Measurements from ENCODE around the gene SPTB.

SPTB gene

DNA sequence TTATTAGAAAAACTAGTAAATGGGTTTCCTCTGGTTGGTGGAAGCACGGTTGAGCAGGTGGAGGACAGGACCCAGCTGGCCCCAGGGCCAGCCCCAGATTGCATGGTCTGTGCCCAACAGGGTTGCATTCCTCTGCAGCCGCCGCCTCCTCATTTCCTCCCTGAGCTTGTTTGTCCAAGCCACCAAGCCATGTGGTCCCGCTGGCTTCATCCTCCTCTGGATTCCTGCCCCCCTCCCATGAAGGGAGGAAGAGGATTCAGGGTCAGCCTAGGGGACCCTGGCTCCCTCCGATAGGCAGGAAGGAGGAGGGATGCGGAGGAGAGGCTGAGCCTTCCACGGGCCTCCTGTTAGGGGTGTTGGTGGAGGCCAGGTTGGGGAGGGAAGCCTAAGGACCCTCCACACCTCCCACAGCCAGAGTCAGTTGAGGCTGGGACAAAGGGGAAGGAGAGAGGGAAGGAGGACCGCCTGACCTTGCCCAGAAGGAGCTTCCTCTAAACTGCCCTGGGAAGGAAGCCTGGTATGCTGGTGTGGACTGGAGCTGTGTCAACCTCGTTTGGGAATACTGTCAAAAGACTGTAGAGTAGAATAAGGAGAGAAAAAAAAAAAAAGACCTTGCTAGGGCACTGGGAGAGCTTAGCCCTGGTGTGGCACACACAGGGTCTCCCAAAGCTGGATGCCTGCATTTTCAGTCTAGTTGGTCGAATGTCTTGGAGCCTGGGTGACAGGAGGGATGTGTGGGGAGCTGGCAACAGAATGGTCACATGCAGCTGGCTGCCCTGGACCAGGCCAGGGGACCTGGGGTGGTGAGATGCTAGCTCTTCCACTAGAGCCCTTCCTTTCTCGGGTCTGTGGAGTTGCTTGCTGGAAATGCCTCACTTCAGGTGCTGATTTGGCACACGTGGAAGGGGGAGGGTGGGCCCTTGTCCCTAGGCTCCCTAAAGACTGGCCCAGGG lies 133.1 kb downstream of the SPTB start:
- no peak for DNase-seq

DNA sequence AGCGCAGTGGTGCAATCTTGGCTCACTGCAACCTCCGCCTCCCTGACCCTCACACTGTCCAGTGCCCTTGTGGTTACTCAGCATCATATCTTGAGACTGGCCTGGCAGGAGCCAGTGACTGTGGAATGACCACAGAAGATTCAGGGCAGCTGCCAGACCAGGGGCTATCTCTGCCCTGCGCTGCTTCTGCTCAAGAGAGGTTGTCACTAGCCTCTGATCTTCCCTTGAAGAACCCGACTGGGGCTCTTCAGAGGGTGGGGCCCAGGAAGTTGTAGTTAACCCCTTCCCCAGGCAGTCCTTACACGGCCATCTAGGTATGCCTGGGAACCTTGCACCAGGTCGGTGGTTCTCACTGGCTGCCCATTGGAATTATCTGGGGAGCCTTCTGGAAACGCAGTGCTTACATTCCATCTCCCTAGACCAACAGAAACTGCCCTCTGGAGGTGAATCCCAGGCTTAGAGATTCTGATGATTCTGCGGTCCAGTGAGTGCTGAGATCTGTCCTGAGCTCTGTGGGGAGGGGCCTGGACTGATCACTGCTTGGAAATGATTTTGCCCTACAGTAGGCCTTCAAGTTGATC lies 134.1 kb downstream of the SPTB start:
- no peak for DNase-seq

DNA sequence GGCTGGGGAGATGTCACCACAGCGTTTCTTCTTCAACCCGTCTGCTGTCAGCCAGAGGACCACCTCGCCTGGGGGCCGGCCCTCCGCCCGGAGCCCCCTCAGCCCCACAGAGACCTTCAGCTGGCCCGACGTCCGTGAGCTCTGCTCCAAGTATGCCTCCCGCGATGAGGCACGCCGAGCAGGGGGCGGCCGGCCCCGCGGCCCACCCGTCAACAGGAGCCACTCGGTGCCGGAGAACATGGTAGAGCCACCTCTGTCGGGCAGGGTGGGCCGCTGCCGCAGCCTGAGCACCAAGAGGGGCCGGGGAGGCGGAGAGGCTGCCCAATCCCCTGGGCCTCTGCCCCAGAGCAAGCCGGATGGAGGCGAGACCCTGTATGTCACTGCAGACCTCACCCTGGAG lies 136.6 kb downstream of the SPTB start:
- no peak for DNase-seq

DNA sequence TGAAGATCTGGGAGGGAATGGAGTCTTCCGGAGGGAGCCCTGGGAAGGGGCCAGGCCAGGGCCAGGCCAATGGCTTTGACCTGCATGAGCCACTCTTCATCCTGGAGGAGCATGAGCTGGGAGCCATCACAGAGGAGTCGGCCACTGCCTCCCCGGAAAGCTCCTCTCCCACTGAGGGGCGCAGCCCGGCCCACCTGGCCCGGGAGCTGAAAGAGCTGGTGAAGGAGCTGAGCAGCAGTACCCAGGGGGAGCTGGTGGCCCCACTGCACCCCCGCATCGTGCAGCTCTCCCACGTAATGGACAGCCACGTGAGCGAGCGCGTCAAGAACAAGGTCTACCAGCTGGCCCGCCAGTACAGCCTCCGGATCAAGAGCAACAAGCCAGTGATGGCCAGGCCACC lies 137.7 kb downstream of the SPTB start:
- DNase-seq: no peak

DNA sequence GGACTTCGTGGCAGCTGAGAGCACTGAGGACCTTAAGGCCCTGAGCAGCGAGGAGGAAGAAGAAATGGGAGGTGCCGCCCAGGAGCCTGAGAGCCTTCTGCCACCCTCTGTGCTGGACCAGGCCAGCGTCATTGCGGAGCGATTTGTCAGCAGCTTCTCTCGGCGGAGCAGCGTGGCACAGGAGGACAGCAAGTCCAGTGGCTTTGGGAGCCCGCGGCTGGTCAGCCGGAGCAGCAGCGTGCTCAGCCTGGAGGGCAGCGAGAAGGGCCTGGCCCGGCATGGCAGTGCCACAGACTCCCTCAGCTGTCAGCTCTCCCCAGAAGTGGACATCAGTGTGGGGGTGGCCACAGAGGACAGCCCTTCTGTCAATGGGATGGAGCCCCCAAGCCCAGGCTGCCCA lies 138.5 kb downstream of the SPTB start:
- no peak for DNase-seq

DNA sequence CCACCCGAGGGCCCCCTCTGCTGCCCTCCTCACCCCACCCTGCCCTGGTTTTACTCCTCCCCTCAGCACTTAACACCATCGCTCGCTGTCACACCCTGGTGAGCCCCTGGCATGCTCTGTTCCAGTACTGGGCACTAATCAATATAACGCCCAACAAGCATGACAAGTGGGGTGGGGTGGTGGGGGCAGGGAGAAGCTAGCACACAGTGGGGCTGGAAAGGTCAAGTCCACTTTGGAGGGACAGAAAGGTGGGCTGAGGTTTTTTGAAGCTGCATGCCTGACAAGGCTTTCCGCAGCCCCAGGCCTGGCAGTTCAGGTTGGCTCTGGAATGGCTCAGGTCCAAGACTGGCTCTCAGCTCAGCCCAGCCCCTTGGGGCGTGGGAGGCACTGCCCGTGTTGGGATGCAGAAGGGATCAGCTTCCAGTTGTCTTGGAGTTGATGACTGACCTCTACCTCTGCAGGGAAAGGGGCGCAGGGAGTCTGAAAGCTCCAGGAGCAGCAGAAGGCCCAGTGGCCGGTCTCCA lies 141.4 kb downstream of the SPTB start:
- no peak for DNase-seq

DNA sequence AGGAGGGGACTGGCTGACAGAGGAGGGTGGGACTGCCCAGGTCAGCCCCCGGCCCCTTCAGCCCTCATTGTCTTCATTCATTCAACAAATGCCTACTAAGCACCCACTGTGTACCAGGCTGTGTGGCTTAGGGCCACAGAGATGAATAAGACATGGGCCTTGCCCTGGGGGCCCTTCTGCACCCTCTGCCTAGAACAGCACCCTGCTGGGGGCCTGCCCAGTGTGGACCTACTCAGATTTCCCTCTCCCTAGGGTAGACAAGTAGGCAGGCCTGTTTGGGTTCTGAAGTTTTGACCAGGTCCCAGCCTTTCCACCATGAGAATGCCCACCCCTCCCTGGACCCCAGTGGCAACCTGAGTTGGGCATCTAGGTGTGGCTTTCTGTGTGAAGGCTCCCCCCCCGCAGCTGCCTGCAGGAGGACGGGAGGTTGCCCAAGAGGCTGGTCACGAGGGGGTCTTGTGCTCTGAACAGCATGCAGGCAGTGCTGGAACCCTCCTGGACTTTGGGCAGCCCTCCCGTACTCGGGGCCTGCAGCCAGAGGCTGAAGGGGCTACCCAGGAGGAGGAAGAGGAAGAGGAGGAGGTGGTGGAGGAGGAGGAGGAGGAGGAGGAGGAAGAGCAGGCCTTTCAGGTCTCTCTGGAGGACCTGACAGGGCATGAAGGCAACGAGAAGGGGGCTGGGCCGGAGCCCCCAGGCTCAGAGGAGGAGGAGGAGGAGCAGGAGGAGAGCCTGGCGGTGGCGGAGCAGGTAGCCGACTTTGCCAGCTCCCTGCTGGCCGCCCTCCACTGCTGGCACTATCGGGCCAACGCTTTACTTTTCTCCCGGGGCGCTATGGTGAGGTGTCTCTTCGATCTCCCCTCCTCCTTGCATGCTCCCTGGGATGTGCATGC lies 142.1 kb downstream of the SPTB start:
- DNase-seq: no peak

DNA sequence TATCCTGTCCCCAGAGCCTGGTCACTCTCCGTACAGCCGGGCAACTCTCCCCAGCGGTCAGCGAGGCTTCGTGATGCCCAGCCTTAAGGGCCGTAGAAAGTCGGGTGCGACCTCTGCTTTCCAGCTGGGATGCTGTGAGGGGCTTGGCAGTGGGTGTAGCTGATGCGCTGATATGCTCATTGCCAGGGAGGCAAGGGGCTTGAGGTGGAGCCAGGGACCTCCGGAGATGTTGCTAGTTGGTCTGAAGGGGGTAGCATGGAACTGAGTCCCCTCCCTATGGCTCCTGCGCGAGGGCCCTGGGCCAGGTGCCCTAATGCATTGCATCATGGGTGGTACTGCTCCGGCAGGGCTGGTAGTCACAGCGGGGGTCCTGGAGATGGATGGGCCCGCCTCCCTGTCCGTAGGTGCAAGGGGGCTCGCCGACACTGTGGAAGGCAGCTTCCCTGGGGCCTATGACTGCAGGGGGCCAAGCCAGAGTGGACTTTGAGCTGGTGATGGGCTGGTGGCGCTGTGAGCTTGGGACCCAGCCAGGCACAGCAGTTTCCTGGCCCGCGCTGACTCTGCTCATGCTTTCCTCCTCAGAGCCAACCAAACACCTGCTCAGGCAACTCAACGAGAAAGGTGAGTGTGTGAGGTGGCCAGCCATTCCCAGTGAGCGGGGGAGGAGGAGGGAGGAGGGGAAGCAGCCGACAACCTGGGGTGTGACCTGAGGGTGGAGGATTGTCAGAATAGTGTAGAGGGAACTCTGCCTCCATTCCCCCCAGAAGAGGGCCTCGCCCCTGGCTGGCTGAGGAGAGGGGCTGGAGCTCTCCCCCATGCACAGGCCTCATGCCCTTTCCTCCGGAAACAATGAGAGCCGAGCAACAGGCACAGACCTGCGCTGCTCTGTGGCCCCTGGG lies 143.2 kb downstream of the SPTB start:
- no peak for DNase-seq

DNA sequence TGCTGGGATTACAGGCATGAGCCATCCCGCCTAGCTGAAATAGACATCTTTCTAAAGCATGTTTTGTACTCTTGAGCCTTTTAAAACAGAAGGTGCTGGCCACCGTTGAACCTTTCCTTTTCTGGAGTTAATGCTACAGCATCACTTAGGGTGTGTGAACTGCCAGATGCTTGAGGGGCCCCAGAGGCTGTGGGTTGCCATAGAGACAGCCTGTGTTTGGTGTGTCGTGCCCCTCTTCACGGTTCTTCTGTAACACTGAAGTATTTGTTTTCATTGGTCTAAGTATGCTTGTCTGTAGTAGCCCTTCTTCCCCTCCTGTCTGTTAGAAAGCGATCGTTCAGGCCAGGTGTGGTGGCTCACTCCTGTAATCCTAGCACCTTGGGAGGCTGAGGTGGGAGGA lies 144.7 kb downstream of the SPTB start:
- DNase-seq: no peak

DNA sequence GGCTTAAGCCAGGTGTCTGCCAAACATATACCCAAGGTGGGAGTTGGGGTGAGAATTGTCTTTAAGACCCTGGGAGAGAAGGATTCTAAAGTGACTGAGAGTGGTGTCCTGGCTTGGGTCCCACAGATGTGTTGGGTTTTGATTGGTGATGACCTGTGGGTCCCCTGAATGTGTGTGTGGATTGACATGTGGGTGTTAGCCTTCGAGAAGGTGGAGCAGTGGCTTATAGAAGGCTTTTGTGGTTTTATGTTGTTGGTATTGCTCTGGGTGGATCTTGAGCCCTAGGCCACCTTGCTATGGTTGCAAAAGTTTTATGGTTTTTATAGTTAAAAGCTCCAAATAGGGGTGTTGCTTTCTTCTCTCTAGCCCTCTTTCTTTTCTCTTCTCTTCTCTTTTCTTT lies 145.8 kb downstream of the SPTB start:
- no peak for DNase-seq

DNA sequence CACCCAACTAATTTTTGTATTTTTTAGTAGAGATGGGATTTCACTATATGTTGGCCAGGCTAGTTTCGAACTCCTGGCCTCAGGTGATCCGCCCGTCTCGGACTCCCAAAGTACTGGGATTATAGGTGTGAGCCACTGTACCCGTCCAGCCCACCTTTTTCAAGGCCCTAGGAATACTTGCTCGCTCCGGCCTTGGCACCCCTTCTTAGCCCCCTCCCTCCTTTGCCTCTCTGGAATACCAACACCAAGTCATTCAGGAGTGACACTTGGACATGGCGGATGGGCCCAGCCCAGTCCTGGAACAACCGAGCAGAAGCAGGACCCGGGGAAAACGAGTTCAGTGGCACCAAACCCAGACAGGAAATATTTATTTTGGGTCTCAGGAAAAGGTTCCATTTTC lies 146.4 kb downstream of the SPTB start:
- DNase-seq: no peak

DNA sequence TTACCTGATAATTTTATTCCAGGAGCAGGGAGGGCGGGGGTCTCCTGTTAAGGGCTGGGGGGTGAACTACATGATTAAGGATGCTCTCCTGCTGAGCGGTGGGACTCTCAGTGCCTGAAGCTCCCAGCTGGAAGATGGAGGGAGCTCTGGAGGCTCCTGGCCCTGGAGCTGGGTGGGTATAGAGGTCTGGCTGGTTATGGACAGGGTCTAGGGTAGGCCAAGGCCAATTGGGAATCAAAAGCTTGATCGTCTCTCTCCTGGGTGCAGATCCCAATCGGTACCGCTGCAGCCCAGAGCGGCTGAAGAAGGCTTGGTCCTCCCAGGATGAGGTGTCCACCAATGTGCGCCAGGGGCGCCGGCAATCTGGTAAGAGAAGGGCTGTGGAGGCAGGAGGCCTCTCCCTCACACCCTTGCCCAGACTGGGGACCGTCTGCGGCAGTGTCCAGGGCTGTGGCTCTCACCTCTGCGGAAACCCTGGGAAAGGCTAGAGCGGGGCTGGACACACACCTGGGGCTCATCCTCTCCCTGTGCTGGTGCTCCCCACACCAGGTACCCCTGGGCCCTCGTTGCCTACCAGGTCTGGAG lies 147.1 kb downstream of the SPTB start:
- DNase-seq: no peak

DNA sequence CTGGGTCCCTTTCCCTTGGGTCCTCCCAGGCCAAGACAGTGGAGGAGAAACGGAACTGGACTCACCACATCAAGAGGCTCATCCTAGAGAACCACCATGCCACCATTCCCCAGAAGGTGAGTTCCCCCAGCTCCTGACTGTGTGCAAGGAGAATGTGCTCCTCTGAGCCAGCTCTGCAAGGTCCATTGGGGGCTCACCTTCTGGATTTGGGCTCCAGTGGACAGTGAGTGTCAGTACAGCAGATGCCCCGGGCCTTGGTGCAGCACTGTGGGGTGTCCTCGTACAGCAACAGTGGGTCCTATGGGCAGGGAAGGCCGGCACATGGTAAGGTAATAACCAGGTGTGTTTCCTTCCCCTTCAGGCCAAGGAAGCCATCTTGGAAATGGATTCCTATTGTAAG lies 147.6 kb downstream of the SPTB start:
- no peak for DNase-seq

DNA sequence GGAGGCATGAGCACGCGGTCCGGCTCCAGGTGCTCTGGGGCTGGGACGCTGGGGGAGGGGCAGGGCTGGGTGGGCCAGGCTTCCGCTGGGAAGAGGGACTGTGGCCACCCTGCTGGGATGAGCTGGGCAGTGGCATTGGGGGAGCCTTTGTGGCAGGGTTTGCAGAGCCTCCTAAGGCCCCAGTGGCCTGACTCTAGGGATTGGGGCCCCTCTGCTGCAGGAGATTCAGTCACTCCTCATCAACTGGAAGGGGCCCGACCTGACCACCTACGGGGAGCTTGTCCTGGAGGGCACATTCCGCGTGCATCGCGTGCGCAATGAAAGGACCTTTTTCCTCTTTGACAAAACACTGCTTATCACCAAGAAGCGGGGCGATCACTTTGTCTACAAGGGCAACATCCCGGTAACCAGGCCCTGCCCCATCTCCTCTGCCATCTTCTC lies 148.5 kb downstream of the SPTB start:
- DNase-seq: no peak

DNA sequence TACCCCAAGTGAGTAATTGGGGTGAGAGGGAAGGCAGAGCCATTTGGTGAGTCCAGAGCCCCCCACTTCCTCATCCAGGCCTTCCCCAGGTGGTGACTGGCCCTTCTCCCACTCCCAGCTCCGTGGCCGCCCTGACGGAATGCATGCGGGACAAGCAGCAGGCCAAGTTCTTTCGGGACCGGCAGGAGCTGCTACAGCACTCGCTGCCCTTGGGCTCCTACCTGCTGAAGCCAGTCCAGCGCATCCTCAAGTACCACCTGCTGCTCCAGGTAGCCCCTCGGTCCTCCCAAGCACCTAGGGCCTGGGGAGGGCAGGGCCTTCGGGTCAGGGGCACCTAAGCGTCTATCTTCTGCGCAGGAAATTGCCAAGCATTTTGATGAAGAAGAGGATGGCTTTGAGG lies 149.0 kb downstream of the SPTB start:
- no peak for DNase-seq

DNA sequence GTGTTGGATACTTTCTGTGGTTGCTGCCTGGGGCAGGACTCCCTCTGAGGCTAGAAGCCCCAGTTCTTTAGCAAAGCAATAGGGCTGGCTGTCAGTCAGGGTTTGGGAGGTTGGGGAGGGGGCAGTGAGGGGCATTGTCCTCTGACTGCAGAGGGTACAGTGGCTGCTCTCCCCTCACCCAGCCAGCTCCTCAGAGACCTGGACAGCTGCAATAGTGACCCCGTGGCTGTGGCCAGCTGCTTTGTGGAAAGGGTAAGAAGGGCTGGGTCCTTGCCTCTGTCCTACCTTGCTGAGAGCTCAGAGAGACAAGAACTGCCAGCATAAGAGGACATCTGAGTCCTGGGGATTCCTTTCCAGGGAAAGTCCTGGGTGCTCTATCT lies 149.7 kb downstream of the SPTB start:
- DNase-seq: no peak

DNA sequence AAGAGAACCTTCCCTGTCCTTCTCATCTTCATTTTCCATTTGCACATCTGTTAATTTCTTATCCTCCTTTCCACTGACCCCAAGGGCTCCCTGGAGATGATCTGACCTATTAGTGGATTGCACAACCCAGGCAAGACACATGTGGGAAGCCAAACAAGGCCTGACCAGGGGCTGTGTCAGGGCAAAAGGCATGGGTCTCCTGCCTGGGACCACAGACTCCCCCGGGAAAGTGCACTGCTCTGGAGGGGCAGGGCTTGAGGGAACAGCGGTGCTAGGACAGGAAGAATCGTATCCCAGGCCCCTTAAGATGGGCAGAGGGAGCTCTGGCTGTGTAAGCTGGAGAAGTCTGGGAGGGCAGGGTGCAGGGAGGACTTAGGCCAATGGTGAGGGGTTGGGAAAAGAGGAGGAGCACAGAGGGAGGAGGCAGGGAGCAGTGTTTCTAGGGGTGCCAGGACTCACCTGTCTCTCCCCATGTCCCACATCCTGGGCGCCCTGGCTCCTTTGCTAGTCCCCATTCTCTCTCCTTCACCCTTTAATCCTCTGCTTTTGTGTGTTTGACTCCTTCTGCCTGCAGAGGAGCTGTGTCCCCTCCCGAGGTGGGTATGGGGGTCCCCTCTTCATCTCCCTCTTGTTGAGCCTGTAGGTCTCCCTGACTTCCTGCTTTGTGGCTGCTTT lies 150.2 kb downstream of the SPTB start:
- no peak for DNase-seq

DNA sequence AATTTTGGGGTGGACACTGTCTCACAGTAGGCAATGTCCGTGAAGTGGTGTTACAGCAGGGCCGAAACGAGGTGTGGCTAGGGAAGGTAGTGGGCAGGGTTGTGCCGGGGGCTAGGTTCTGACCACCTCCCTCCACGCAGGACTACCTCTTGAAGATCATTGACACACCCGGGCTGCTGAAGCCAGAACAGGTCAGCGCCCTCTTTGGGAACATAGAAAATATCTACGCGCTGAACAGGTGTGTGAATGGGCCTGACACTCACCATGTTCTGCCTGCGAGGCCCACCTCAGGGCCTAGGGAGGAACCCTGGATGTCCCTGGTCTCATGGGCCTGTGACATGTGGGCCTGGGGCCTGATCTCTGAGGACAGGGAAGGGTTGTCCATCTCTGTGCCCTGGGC lies 150.9 kb downstream of the SPTB start:
- DNase-seq: no peak

DNA sequence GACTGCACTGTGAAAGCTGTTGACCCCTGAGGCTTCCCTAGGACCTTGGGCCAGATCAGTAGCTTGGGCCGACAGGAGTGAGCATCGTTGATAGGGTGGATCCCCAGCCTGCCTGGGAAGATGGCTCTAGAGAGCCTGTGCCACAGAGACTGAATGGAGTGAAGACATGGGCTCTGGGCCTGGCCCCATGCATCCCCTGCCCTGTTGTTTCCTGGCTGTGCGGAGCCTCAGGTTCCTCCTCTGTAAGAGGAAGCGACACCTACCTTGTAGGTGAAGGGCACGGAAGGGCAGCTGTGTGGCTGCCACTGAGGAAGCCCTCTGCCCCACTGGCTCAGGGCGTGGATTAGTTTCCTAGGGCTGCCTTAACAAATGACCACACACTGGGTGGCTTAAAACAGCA lies 151.6 kb downstream of the SPTB start:
- no peak for DNase-seq

DNA sequence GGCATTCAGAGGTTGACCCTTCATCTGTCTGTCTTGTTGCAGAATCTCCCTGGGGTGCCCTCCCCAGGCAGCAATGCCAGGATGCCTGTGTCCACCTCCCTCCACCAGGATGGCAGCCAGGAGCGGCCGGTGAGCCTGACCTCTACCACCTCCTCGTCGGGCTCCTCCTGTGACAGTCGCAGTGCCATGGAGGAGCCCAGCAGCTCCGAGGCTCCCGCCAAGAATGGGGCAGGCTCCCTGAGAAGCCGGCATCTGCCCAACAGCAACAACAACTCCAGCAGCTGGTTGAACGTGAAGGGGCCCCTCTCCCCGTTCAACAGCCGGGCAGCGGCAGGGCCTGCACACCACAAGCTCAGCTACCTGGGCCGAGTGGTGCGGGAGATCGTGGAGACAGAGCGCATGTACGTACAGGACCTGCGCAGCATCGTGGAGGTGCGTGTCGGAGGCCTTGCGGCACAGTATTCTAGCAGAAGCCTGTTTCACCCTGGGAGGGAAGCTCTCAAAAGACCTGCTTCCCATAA lies 152.1 kb downstream of the SPTB start:
- DNase-seq: no peak

DNA sequence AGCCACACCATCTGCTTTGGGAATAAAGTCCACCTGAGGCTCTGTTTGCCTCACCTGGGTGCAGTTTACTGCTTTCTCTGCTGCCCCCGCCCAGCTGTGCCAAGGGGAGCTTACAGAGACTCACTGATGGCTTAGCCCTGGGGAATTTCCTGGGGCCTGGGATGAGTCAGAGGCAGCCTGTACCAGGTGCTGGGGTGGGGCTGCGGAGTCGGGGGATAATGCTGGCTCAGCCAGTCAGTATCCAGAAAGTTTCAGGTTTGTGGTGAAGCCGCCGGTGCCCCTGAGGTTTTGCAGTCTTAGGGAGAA lies 153.2 kb downstream of the SPTB start:
- no peak for DNase-seq
